Eye (tissue), 1 donor: ENCODE data around the gene PDLIM1.
A peak's percentile ranks its signal among the peaks of the same experiment; 100 is the strongest.

Experiments used
- DNase-seq: peaks from one replicate; pipeline ENCODE4 v3.0.0-alpha.2; 2015

The PDLIM1 gene

DNA sequence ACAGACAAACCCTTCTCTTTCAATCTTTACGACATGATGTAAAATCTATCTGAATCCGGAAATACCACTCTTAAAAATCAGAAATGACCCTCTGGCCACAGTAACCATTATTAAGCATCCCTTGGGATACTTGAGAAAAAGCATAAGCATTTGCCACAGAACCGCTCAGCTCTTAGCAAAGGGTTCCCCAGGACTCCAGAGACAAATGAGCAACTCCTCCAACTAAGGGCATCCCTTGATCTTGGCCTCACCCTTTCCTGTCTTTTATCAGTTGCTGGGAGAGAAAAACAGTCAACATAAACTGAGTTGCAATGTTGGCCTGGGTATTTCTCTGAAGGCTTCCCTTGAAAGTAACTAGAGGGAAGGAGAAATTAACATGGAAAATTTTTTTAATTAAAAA lies 3.5 kb downstream of the PDLIM1 start:
- no peak for DNase-seq

DNA sequence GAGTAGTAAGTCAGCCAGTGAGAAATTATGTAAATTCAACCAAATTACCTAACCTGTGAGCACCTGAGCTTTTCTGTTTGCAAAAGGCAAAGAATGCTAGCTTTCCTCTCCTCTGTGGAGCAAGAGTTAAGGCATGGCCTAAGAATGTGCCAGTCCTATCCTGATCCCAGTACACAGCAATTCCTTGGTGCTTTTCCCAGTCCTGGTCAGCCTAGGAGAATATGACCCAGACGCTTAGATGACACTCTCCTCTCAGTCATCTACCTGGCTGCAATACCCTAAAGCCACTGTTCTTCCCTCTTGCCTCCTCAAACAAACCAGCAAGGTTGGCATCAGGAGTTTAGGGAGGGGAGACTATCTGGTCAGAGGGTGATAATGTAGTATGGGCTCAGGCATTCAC lies 4.1 kb downstream of the PDLIM1 start:
- DNase-seq, result no peak

DNA sequence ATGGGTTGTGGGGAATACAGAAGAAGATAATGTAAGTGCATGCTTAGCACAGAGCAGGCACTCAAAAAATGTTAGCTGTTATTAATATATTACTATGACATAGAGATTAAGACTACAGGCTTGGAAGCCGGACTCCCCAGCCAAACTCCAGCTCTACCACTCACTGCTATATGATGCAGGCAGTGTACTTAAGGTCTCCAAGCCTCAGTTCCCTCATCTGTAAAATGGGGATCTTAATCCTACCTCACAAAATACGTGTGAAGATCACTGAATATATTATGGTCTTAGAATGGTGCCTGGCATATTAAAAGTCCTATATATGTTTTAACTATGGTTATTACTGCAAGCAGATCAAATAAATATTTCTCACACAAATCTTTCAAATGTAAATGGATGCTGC lies 5.2 kb downstream of the PDLIM1 start:
- DNase-seq, result no peak

DNA sequence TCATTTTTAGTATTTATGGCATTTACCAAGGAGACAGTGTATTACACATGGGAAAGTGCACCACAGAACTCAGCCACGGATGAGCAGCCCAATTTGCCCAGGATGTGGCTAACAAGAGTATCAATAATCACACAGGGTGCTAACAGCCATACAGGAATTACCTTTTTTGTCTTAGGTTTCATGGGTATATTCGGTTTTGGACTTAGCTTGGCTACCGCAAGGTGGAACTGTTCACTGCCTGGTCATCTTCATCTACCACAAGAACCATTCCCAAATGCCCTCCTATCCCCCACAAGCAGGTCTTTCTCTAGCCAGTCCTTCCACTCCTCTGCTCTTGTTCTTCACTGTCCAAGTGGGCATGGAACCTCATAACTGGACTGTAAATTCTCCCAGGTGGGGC lies 6.0 kb downstream of the PDLIM1 start:
- no peak for DNase-seq

DNA sequence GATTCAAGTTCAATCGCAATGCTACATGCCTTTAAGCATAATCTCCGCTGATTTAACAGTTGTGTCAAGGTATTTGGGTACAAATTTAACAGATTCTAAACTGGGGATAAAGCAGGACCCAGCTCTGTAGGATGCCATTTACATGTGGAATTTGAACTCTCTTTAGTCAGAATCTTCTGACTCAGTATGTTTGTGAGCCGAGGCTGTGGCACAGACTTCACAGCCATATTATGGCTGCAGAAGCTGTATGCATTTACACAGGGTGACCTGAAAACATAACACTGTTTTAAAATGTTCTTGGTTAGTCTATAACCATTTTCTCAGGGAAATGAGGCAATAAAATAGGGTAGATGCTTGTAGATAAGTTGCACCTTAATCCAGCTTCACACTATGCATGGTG lies 8.7 kb downstream of the PDLIM1 start:
- DNase-seq, result no peak

DNA sequence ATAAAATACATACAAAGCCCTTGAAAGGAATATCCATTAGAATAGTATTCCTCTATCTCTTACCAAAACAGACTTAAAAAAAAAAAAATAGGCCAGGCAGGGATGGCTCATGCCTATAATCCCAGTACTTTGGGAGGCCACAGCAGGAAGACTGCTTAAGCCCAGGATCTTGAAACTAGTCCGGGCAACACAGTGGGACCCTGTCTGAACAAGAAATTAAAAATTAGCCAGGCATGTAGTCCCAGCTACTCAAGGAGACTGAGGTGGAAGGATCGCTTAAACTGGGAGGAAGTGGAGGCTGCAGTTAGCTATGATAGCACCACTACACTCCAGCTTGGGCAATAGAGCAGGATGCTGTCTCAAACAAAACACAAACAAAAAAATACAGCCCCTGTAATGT lies 9.6 kb downstream of the PDLIM1 start:
- DNase-seq, result no peak

DNA sequence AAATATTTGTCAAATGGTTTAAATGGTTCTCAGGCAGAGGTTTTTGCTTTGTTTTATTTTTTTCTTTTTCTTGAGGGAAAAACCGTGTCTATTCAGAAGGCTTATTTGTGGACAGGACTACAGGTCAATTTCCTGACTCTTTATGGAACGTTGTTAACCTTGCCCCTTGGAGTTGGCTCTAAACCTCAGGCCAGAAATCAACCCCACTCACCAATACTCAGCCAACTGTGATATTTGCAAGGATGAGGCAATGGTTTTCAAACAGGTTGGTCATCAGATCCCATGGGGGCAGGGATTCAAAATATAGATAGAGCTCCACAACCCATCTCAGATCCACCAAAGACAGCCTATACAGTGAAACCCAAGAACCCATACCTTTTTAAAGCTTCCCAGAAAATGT lies 10.2 kb downstream of the PDLIM1 start:
- no peak for DNase-seq

DNA sequence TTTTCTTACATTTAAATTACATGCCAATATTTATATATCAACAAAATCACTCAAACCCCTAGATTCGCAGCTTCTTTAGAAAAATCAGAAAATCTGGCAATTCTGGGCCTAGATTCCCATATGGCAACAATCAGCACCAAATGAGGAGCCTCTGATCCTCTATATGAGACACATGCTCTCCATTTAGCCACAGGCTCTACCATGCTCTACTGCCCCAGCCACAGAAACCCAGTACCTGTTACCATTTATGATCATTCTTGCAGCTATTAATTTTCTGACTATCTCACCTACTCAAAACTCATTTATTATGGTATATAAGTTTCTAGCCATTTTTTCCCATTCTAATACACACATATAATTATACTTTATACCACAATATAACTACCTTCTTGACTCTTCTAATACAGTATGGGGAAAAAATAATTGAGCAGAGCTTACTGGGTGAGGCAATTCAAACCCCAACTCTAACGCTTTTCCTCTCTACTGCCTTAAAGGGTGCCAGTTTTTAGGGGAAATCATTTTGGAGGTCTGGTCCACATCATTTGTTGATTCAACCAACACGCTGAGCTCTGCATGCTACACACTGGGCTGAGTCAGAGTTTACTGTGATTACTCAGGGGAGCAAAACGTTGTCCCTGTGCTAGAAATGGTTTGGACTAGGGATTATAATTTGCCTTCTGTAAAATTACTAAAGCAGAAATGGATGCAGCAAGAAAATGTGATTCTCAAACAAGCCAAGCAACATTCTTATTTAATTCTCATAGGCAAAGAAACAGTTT lies 11.6 kb downstream of the PDLIM1 start:
- no peak for DNase-seq

DNA sequence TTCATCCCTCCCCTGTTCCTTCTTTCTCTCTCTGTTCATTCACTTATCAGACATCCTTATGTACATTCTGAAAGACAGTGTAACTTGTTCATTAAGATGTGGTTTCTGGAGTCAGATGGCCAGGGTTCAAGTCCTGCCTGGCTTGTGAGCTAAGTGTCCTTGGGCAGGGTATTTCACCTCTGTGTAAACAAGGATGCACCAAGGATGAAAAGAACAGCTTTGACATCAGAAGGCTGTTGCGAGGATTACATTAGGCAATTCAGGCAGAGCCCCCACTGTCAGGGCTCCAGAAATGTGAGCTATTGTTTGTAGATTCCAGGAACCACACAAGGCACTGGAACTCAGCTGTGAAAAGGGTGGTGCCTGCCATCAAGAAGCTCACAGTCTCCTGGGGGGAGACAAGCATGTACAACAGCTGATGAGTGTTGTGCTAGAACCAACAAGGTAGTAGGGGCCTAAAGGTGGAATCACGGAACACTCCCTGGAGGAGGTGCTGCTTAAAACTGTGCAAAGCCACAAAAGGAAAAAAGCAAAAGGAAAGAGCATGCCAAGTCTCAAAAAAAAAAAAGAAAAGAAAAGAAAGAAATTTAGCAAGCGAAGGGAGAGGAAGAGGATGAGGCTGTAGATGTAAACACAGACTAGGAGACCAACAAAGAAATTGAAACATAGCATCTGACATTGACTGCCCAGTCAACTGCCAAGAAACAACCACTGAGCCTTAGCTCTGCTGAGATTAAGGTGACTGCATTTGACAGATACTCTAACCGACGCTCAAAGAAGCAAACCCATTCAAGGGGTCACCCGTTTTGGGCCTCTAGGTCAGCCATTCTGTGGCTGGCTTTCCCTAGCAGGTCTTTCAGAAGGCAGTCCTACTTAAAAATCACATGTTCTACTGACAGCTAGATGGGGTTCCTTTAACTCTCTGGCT lies 12.5 kb downstream of the PDLIM1 start:
- no peak for DNase-seq

DNA sequence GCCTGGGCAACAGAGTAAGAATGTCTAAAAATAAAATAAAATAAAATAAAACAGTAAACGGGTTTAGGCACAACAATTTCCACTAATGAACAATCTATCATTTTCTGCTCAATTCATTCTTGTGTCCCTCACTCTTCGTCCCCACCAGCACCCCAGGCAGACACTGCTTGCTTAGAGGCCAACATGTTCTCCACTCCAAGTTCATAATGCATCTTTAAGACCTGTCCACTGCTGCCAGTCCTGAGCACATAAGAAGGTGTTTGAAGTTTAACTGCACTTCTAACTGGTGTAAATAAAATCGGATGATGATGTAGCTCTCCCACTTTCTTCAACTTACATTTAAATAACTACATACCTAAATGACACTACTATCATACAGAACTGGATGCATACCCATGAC lies 13.2 kb downstream of the PDLIM1 start:
- DNase-seq, result no peak

DNA sequence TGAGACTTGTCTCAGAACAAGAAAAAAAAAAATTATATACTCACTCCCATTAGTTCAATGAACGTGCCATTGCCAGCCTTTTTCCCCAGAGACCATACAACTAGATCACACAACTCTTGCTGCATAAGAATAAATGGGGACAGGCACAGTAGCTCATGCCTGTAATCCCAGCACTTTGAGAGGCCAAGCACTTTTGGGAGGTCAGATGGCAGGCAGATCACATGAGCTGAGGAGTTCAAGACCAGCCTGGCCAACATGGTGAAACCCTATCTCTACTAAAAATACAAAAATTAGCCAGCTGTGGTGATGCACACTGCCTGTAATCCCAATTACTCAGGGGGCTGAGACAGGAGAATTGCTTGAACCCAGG lies 13.6 kb downstream of the PDLIM1 start:
- no peak for DNase-seq

DNA sequence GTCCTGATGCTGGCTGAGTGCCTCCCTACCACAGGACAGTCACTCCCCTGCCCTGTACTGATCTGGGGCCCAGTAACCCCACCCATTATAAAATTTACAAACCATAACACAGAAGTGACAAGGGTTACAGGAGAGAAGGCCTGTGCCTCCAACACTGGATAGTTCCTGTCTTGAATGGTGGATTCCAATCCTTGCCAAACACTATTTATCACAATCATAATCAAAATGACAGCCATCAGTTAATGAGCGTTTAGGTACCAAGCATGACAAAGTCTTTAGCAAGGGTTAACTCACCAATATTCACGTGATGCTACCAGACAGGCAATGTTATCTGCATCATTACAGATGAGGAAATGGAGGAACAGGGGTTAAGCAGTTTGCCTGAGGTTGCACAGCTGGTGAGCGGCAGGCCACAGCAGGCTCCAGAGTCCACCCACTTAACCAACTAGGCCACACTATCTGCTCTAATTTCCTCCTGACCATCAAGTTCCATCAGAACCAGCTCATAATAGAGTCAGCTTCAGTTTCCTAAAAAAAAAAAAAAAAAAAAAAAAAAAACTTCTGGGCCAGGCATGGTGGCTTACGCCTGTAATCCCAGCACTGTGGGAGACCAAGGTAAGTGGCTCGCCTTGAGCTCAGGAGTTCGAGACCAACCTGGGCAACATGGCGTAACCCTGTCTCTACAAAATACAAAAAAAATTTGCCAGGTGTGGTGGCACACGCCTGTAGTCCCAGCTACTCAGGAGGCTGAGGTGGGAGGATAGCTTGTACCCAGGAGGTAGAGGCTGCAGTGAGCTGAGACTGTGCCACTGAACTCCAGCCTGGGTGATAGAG lies 14.2 kb downstream of the PDLIM1 start:
- DNase-seq, result peak; percentile 23

DNA sequence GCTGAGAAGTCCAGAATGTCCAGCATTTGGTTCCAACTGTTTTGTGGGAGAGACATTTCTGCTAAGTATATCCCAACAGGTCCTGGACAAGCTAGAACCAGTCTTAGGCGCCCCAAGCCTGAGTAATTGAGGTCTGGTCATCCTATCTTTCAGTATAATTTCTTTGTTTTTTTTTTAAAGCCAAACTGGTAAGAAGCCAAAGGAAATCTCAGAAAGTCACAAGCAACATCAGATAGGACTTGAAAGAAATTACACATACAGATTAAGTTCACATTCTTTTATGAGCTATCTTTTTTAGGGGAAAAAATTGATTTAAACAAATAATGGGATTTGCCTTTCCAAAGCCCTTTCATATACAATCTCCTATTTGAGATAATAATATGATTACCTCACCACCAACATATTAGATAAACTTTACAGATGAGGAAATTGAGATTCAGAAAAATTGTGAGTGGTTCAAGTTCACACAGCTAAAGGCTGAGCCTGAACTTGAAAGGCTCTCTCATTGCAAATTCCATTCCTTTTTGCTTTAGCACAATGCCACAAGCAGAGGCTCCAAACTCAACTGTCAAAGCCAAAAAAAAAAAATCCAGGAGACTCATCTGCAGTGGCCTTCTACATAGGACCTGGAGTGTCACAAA lies 15.0 kb downstream of the PDLIM1 start:
- DNase-seq, result no peak

DNA sequence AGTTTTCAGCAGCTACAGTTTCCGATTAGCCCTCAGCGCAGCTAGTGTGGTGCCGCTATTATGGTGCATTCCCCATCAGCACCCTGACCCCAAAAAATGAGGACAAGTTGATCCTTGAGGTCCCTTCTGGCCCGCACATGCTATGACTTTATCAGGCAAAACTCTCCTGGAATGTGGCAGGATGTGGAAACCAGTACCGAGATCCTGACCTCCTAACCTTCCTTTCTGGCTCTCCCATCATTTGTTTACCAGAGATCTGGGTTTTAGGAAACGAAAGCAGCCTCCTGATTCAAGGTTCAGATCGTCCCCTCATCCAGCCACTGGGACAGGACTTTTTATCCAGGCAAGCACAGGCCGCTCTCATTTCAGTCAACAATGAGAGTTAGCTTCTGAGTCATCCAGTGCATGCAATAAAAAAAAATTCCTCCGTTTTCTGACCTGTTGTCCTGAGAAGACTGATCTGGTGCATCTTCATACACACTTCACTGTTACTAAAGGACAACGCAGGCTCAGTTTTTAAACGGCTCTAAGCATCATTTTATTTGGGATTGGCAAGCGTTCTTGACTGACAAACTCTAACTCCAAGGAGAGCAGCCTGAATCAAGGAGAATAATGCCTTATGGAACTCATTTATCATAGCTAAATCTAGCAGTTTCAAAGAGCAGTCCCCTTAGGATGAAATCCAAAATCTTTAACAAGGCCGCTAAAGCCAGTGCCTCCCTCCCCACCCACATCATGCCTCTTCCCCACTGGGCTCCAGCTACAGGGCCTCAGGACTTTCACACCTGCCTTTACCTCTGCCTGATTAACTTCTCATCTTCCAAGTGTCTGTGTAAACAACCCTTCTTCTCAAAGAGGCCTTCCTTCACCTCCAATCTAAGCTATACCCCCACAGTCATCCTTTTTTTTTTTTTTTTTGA lies 17.1 kb downstream of the PDLIM1 start:
- no peak for DNase-seq

DNA sequence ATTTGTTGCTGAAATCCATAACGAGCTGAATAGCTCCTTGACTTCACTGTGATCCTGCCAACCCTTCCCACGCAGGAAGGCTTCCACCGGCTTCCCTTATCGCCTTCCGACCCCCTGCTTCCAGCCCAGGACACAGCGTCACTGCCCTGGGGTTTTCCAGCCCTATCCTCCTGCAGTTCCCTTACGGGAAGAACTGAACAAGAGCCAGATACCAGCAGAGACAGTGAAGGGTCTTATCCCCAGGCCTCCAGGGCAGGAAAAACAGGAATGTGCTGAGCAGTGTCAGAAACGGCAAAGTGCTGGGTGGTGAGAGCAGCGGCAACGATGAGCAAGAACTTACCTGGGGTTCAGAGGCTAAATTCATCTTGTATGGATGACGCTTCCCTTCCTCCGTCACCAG lies 22.4 kb downstream of the PDLIM1 start:
- DNase-seq, result no peak

DNA sequence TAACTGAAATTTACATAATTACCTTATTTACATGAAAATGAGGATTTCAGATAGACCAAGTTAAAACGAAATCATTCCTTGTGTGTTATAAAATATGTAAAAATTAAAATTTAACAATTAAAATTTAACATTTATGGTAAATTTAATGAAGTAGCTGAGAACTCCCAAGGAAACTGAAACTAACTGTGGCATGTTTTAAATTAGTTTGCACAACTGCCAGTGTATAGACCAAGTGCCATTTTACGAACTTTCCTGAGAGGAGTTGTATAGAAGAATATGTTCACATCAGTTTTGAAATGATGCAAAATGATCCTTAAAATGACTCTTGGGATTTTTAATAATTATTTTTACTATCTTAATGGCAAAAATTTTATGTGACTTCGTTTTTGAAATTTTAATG lies 23.6 kb downstream of the PDLIM1 start:
- DNase-seq, result no peak

DNA sequence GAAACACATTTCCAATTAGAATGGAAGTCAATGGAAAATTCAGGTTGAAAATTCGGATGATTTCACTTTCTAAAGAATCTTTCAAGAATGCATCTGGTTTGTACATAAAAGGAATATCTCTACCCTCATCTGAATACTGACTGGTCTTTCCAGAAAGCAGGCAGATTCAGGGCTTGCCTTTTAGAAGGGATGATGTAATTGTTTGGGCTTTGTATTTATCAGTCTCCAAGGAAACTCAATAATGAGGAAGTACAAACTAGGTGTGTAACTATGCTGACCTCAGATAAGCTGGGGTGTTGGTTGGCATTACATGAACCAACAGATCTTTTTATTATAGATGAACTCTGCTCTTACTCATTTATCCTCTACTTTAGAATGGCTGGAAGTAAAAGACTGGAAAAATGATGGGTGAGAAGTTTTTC lies 24.1 kb downstream of the PDLIM1 start:
- peak; percentile 42 for DNase-seq

DNA sequence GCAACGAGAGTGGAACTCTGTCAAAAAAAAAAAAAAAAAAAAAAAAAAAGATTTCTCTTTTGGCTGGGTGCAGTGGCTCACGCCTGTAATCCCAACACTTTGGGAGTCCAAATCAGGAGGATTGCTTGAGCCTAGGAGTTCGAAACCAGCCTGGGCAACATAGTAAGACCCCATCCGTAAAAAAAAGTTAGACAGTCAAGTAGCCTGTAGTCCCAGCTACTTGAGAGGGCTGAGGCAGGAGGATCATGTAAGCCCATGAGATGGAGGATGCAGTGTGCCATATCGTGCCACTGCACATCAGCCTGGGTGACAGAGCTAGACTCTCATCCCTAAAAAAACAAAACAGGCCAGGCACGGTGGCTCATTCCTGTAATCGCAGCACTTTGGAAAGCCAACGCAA lies 25.2 kb downstream of the PDLIM1 start:
- DNase-seq, result no peak

DNA sequence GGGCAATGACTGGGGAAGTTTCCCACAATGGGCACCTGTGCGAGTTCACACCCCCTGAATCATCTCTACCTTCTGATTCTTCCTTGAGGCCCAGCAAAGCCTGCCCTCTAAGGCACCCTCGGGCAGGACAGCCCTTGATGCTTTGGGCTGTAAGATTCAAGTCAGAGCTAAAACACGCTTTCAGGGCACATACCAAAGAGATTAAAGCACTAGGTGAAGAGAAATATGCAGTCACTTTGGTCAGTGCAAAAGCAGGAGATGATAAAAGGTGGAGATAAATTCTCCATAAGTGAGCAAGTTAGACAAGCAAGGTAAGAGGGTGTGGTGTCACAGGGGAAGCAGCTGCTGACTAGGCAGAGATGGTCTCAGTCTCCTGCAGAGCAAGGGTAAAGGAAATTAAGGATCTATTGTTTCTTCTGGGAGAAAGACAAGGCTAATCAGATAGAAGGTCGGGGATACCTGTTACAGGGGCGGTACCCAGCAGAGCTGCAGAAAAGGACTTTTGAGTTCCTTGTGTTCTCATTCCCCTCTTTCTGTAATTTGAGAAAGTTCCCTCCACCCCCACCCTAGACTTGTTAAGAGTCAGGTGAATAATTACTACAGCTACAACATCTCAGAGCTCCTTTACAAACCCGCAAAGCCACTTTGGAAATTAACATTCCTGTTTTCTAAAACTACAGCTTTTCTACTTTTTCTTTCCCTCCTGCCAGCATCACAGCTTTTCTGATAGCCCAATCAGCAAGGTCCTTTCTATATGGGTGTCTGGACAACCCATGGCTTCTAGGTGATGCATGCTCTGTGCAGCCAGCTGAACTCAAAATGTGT lies 26.4 kb downstream of the PDLIM1 start:
- DNase-seq, result no peak

DNA sequence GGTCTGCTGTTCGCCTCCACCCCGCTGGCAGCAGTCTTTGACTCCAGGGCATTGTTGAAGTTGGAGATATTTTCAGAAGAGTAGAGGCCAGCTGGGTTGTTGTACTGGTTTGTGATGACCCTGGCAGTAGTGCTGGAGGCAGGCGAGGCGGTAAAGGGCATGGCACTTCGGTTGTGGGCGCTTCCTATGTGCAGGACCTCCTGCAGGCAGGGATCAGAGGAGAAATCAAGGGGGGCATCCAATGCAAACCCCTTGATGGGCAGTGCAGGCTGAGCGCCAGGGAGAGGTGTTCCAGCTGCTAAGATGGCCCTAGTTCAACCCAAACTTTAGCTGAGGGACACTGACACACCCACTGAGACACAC lies 27.0 kb downstream of the PDLIM1 start:
- DNase-seq, result no peak
